ENCODE measurements around the gene RBM20.

RBM20 gene

DNA sequence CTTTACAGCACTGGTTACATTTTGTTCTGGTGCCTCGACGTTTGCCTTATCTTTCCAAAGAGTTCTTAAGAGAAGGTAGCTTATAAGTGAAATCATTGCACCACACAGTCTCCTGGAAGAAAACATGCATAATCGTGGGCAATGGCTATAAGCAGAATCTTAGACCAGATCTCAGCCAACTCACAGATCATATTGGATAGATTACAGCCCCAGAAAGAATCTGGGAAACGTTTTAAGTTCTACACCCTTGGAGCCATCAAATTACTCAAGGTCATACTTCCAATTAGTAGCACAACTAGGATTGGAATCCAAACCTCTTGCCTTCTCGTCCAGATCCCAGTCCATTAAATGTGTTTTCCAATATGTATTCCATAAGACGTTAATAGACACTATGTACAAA lies 218.8 kb downstream of the RBM20 start:
- DNase-seq (ENCODE audit: low read depth in 1 of 2, low spot score in 1 of 2): no peak
- Histone ChIP-seq H3K27ac (replicated peaks) (peak overlapping the region; percentile 86), H3K27me3 (ENCODE audit: insufficient read depth, poor library complexity, severe bottlenecking) (no peaks in the 10 kb centered on the region), H3K4me3 (replicated peaks; ENCODE audit: insufficient read depth, low read length) (no peak overlapping the region)
- TF ChIP-seq POLR2AphosphoS5 (IDR thresholded peaks at IDR 0.05; ENCODE audit: low read depth) (no peak), GABPA (IDR thresholded peaks at IDR 0.05; ENCODE audit: low read depth) (no peak), CTCF (IDR thresholded peaks at IDR 0.05; ENCODE audit: insufficient read depth, low read length) (no peak)

GRCh38 chr10:110863361-110863760 lies 219.2 kb downstream of the RBM20 start:
- no peak for DNase-seq (ENCODE audit: low read depth in 1 of 2, low spot score in 1 of 2)
- TF ChIP-seq POLR2AphosphoS5 (IDR thresholded peaks at IDR 0.05; ENCODE audit: low read depth): no peak
- no peak for TF ChIP-seq GABPA (IDR thresholded peaks at IDR 0.05; ENCODE audit: low read depth)
- TF ChIP-seq SPI1 (IDR thresholded peaks at IDR 0.05; ENCODE audit: borderline replicate concordance, low read depth): no peak
- TF ChIP-seq CTCF (IDR thresholded peaks at IDR 0.05; ENCODE audit: insufficient read depth, low read length): no peak
- TF ChIP-seq REST (IDR thresholded peaks at IDR 0.05; ENCODE audit: insufficient replicate concordance, low read depth): no peak
- H3K27me3 ChIP-seq (ENCODE audit: insufficient read depth, poor library complexity, severe bottlenecking): no peaks in the 10 kb centered on the region
- peak overlapping the region; percentile 84 for H3K27ac ChIP-seq (replicated peaks)
- H3K4me3 ChIP-seq (replicated peaks; ENCODE audit: insufficient read depth, low read length): no peak overlapping the region

GRCh38 chr10:110863956-110864355 lies 219.8 kb downstream of the RBM20 start:
- no peaks in the 10 kb centered on the region for H3K27me3 ChIP-seq (ENCODE audit: insufficient read depth, poor library complexity, severe bottlenecking)
- no peak overlapping the region for H3K4me3 ChIP-seq (replicated peaks; ENCODE audit: insufficient read depth, low read length)
- peak overlapping the region; percentile 84 for H3K27ac ChIP-seq (replicated peaks)
- DNase-seq (ENCODE audit: low read depth in 1 of 2, low spot score in 1 of 2): no peak
- TF ChIP-seq GABPA (IDR thresholded peaks at IDR 0.05; ENCODE audit: low read depth) (no peak), REST (IDR thresholded peaks at IDR 0.05; ENCODE audit: insufficient replicate concordance, low read depth) (no peak), POLR2AphosphoS5 (IDR thresholded peaks at IDR 0.05; ENCODE audit: low read depth) (no peak), SPI1 (IDR thresholded peaks at IDR 0.05; ENCODE audit: borderline replicate concordance, low read depth) (no peak), CTCF (IDR thresholded peaks at IDR 0.05; ENCODE audit: insufficient read depth, low read length) (no peak)

DNA sequence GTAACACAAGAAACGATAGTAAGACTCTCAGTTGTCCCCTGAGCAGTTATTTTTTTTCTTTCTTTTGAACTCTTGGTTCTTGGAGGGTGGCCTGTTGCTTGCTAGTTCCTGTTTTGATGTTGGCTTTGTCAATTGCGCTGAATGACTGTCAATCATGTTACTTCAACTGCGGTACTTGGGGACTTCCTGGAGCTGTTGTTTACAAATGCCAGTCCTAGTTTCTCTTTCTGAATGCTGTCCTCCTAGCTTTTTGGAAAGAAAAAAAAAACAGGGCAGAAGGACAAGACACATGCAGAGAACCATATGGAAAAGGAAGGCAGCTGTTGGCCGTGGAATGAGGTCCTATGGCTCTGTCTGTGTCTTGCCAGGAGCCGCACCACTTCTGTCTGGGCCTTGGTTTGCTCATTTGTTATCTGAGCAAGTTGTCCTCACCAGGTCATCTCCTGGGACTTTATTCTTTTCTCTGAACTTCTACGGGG lies 220.6 kb downstream of the RBM20 start:
- TF ChIP-seq REST (IDR thresholded peaks at IDR 0.05; ENCODE audit: insufficient replicate concordance, low read depth) (peak; percentile 26), GABPA (IDR thresholded peaks at IDR 0.05; ENCODE audit: low read depth) (peak; percentile 44; the same call in 1 of the 2 replicates), SPI1 (IDR thresholded peaks at IDR 0.05; ENCODE audit: borderline replicate concordance, low read depth) (peak; percentile 71), CTCF (IDR thresholded peaks at IDR 0.05; ENCODE audit: insufficient read depth, low read length) (no peak), POLR2AphosphoS5 (IDR thresholded peaks at IDR 0.05; ENCODE audit: low read depth) (no peak)
- H3K4me3 ChIP-seq (replicated peaks; ENCODE audit: insufficient read depth, low read length): peak overlapping the region; percentile 23
- H3K27ac ChIP-seq (replicated peaks): peak overlapping the region; percentile 84
- H3K27me3 ChIP-seq (ENCODE audit: insufficient read depth, poor library complexity, severe bottlenecking): no peaks in the 10 kb centered on the region
- peak in 1 of 2 experiments; percentile 84 for DNase-seq (ENCODE audit: low read depth in 1 of 2, low spot score in 1 of 2)
